ENCODE measurements around the gene MTCH2. TPM values are rescaled to one million over a fixed set of nuclear protein-coding genes. Genes with fewer than 3 reads are reported as not detected.
"Not testable (repeated sequence)": the region's sequence is repeated elsewhere in the genome, so short reads cannot be mapped to it uniquely, and the experiment has no call there.

MTCH2 gene
- total RNA-seq, 1 experiment from 2014 or later = 176 TPM

DNA sequence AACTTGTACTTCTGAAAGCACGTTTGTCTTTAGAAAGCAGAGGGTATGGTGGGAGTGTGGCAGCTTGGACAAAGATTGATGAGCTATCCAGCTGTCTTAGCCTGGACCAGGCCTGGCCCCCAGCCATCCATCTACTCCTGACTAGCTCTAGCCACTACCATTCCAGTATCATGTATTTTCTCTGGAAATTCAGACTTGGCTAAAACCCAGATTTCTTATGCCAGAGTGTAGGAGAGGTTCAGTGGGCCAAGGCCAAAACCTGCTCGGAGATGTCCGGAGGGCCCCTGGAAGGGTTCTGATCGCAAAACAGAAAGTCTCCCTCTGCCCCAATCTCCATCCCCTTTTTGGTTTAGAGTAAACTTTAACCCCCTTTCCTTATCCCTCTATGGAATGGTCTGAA, 24.8 kb upstream of the MTCH2 start:
- Histone ChIP-seq H2AFZ (ENCODE audit: low read length) (no peak overlapping the region), H3K27me3 (ENCODE audit: insufficient read depth, low read length) (no peaks in the 10 kb centered on the region), H3K14ac (ENCODE audit: insufficient read depth, low read length) (no peak overlapping the region), H2BK120ac (ENCODE audit: low read depth, low read length, poor library complexity, severe bottlenecking) (no peak overlapping the region), H3K79me2 (ENCODE audit: insufficient read depth, low read length) (no peaks in the 10 kb centered on the region), H4K8ac (replicated peaks; ENCODE audit: insufficient read length, low read depth, low read length) (no peak overlapping the region), H2BK5ac (ENCODE audit: insufficient read length, low read length) (no peak overlapping the region), H4K91ac (ENCODE audit: insufficient read length, low read depth, low read length) (no peak overlapping the region), H3K9me3 (ENCODE audit: control insufficient read depth, low read depth, low read length) (no peaks in the 10 kb centered on the region), H2BK20ac (ENCODE audit: low read depth, low read length, poor library complexity, severe bottlenecking) (no peak overlapping the region), H3K4me2 (ENCODE audit: insufficient read depth, insufficient read length, low read length) (no peak overlapping the region), H3K27ac (ENCODE audit: insufficient read length, low read depth, low read length) (no peak overlapping the region), H4K20me1 (ENCODE audit: control insufficient read depth, insufficient read depth, insufficient read length) (no peaks in the 10 kb centered on the region), H2BK15ac (ENCODE audit: low read depth, low read length) (no peak overlapping the region), H3K4me1 (ENCODE audit: insufficient read depth, low read length) (no peaks in the 10 kb centered on the region), H3K18ac (ENCODE audit: insufficient read length, low read depth, low read length) (no peak overlapping the region), H2BK12ac (ENCODE audit: insufficient read length, low read depth, low read length) (no peak overlapping the region), H3K23ac (ENCODE audit: insufficient read length, low read depth, low read length) (no peak overlapping the region), H3K23me2 (ENCODE audit: insufficient read length, low read depth, low read length, poor library complexity, severe bottlenecking) (no peaks in the 10 kb centered on the region), H3K9ac (ENCODE audit: extremely low read depth, insufficient read length, low read length) (no peak overlapping the region), H3K56ac (ENCODE audit: insufficient read length, low read depth, low read length) (no peak overlapping the region), H4K5ac (ENCODE audit: insufficient read length, low read depth, low read length) (no peak overlapping the region), H3K4ac (ENCODE audit: low read depth, low read length) (no peak overlapping the region), H2AK5ac (ENCODE audit: insufficient read length, low read length) (no peak overlapping the region), H3T11ph (ENCODE audit: low read length) (no peak overlapping the region), H3K79me1 (ENCODE audit: insufficient read depth, low read depth, low read length, poor library complexity, severe bottlenecking) (no peaks in the 10 kb centered on the region)
- Mint-ChIP-seq H3K27ac (no peak overlapping the region; a peak in 1 of 7 replicates), H3K27me3 (ENCODE audit: low read depth) (no peaks in the 10 kb centered on the region), H3K4me3 (no peak overlapping the region), H3K9me3 (no peaks in the 10 kb centered on the region), H3K4me1 (peaks cover 0 to 3% of the 10 kb centered on the region in 2 experiments; a peak in 1 of 4 replicates), H3K36me3 (ENCODE audit: insufficient read depth in 1 of 3, low read depth in 3 of 3) (no peaks in the 10 kb centered on the region)
- DNase-seq = no peak
- WGBS (ENCODE audit: extremely low coverage, insufficient read length, low lambda C conversion rate) = no CpG with 5 or more reads among the region's 4 CpGs
- TF ChIP-seq, protein P1, sequence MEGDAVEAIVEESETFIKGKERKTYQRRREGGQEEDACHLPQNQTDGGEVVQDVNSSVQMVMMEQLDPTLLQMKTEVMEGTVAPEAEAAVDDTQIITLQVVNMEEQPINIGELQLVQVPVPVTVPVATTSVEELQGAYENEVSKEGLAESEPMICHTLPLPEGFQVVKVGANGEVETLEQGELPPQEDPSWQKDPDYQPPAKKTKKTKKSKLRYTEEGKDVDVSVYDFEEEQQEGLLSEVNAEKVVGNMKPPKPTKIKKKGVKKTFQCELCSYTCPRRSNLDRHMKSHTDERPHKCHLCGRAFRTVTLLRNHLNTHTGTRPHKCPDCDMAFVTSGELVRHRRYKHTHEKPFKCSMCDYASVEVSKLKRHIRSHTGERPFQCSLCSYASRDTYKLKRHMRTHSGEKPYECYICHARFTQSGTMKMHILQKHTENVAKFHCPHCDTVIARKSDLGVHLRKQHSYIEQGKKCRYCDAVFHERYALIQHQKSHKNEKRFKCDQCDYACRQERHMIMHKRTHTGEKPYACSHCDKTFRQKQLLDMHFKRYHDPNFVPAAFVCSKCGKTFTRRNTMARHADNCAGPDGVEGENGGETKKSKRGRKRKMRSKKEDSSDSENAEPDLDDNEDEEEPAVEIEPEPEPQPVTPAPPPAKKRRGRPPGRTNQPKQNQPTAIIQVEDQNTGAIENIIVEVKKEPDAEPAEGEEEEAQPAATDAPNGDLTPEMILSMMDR (conservative IDR thresholded peaks at IDR 0.05) = no peak

DNA sequence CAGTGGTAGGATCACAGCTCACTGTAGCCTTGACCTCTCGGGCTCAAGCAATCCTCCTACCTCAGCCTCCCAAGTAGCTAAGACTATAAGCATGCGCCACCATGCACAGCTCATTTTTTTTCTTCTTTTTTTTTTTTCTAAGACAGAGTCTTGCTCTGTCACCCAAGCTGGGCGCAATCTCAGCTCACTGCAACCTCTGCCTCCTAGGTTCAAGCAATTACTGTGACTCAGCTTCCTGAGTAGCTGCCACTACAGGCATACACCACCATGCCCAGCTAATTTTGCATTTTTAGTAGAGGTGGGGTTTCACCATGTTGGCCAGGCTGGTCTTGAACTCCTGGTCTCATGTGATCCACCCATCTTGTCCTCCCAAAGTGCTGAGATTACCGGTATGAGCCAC, 22.6 kb upstream of the MTCH2 start:
- H3K79me2 ChIP-seq (ENCODE audit: insufficient read depth, low read length); H2BK20ac ChIP-seq (ENCODE audit: low read depth, low read length, poor library complexity, severe bottlenecking); H3K27ac Mint-ChIP-seq; H3K18ac ChIP-seq (ENCODE audit: insufficient read length, low read depth, low read length); H3K4me2 ChIP-seq (ENCODE audit: insufficient read depth, insufficient read length, low read length); H3K14ac ChIP-seq (ENCODE audit: insufficient read depth, low read length); H3K23ac ChIP-seq (ENCODE audit: insufficient read length, low read depth, low read length); H2BK15ac ChIP-seq (ENCODE audit: low read depth, low read length); H4K91ac ChIP-seq (ENCODE audit: insufficient read length, low read depth, low read length); H3T11ph ChIP-seq (ENCODE audit: low read length); DNase-seq; H2BK5ac ChIP-seq (ENCODE audit: insufficient read length, low read length); H3K4me3 Mint-ChIP-seq; H4K8ac ChIP-seq (replicated peaks; ENCODE audit: insufficient read length, low read depth, low read length); H3K27me3 ChIP-seq (ENCODE audit: insufficient read depth, low read length); H3K4me1 ChIP-seq (ENCODE audit: insufficient read depth, low read length); H3K36me3 Mint-ChIP-seq (ENCODE audit: insufficient read depth in 1 of 3, low read depth in 3 of 3); H2AFZ ChIP-seq (ENCODE audit: low read length); H3K27me3 Mint-ChIP-seq (ENCODE audit: low read depth); H3K27ac ChIP-seq (ENCODE audit: insufficient read length, low read depth, low read length); H3K9me3 Mint-ChIP-seq; H3K9me3 ChIP-seq (ENCODE audit: control insufficient read depth, low read depth, low read length); H3K4ac ChIP-seq (ENCODE audit: low read depth, low read length); H3K23me2 ChIP-seq (ENCODE audit: insufficient read length, low read depth, low read length, poor library complexity, severe bottlenecking); H2AK5ac ChIP-seq (ENCODE audit: insufficient read length, low read length); H3K4me1 Mint-ChIP-seq; H3K9ac ChIP-seq (ENCODE audit: extremely low read depth, insufficient read length, low read length); H4K5ac ChIP-seq (ENCODE audit: insufficient read length, low read depth, low read length); H3K56ac ChIP-seq (ENCODE audit: insufficient read length, low read depth, low read length); H4K20me1 ChIP-seq (ENCODE audit: control insufficient read depth, insufficient read depth, insufficient read length); H2BK12ac ChIP-seq (ENCODE audit: insufficient read length, low read depth, low read length); H2BK120ac ChIP-seq (ENCODE audit: low read depth, low read length, poor library complexity, severe bottlenecking); H3K79me1 ChIP-seq (ENCODE audit: insufficient read depth, low read depth, low read length, poor library complexity, severe bottlenecking): not testable (repeated sequence)
- WGBS (ENCODE audit: extremely low coverage, insufficient read length, low lambda C conversion rate) = no CpG with 5 or more reads among the region's 4 CpGs
